Vagina (tissue), 2 donors: ENCODE results near the gene MFAP5.

Source experiments
- POLR2A ChIP-seq, 2 donors: fragments of 450-650 bp; IDR thresholded peaks; one replicate each; pipeline ENCODE4 v1.6.1; 2017; ENCODE audit warnings: antibody characterized with exemption in 2 of 2, mild to moderate bottlenecking in 2 of 2, moderate library complexity in 2 of 2
- TF ChIP-seq, protein P1 (sequence below), 3 experiments: fragments of 450-650 bp in 2 of 3; fragments of 200-600 bp in 1 of 3; sonication (generic) in 1 of 3; IDR thresholded peaks; one replicate each; pipeline ENCODE4 v1.5.1; 2017 to 2019; ENCODE audit warnings: antibody characterized with exemption in 3 of 3, mild to moderate bottlenecking in 2 of 3, moderate library complexity in 2 of 3

DNA sequence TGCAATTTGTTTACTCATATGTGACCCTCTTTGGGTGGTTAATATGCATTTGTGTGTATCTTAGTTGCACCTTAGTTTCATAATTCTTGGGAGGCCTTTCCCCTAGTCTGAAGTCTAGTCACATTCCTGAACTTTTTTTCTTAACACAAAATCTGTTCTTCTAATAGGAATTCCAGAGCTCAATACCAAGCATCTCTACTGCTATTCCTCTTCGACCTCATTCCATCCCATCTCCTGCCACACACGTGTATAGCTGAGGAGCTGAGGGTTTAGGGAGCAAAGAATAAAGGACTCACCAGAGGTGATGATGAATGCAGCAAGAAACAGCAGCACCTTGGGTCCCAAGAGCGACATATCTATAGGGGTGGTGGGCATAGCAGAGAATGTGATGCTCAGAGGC is 875 bp downstream of the MFAP5 start:
- TF ChIP-seq POLR2A (IDR thresholded peaks at IDR 0.05) = no peak
- TF ChIP-seq, protein P1, sequence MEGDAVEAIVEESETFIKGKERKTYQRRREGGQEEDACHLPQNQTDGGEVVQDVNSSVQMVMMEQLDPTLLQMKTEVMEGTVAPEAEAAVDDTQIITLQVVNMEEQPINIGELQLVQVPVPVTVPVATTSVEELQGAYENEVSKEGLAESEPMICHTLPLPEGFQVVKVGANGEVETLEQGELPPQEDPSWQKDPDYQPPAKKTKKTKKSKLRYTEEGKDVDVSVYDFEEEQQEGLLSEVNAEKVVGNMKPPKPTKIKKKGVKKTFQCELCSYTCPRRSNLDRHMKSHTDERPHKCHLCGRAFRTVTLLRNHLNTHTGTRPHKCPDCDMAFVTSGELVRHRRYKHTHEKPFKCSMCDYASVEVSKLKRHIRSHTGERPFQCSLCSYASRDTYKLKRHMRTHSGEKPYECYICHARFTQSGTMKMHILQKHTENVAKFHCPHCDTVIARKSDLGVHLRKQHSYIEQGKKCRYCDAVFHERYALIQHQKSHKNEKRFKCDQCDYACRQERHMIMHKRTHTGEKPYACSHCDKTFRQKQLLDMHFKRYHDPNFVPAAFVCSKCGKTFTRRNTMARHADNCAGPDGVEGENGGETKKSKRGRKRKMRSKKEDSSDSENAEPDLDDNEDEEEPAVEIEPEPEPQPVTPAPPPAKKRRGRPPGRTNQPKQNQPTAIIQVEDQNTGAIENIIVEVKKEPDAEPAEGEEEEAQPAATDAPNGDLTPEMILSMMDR (IDR thresholded peaks at IDR 0.05) = no peak
